GM21526 (cell line): ENCODE data around the gene SLC41A3.
A peak's percentile ranks its signal among the peaks of the same experiment; 100 is the strongest.
"Not testable (repeated sequence)": the region's sequence is repeated elsewhere in the genome, so short reads cannot be mapped to it uniquely, and the experiment has no call there.

ENCODE experiments used
- ATAC-seq: cut with Tn5 transposase; IDR thresholded peaks from one replicate; pipeline ENCODE4 v1.9.1; 2021; ENCODE audit warnings: moderate library complexity; ENCODE audit not compliant: unreplicated experiment, low FRiP score

SLC41A3 gene

DNA sequence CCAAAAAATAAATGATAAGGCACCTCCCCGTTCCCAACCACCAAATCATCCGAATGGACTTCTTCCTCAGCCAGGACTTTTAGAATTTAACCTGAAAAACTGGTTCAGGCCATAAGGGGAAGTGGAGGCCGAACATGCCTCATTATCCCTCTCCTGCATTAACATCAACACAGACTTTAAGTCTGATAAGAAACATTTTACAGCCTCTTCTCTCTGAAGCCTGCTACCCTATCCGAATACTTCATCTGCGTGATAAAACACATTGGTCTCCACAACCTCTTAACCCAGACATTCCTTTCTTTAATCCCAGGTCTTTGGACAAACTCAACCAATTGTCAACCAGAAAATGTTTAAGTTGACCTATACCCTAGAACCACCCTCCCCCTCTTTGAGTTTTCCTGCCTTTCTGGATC is 850 bp upstream of the SLC41A3 start:
- ATAC-seq = no peak

DNA sequence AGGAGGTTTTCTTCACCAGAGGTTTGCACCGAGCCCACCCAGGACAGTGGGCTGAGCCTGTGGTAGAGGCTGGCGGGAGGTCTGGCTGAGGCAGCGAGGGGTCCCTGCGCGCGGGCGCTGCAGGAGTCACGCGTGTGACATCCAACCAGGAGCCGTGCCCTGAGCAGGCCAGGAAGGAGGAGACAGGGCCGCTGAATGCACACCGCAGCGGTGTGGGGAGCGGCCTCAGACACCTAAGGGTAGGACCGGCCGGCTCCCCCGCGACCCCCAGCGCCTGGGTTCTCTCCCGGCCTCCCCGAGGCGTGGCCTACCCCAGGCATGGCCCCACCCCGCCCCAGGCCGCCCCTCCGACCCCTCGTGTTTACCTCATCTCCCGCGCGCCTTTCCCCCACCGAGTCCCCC is 412 bp downstream of the SLC41A3 start:
- ATAC-seq = peak; percentile 35

DNA sequence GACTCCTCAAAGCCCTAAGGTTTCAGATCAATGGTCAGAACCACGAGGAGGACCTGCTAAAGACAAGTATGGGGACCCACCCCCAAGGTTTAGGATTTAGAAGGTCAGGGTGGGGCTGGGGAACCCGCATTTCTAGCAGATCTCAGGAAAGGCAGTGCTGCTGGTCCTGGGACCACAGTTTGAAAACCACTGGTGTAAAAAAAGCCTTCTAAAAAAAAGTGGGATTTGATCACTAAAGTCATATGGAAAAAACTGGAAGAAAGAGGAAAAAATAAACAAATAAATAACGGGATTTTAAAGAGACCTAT is 832 bp downstream of the SLC41A3 start:
- no peak for ATAC-seq

DNA sequence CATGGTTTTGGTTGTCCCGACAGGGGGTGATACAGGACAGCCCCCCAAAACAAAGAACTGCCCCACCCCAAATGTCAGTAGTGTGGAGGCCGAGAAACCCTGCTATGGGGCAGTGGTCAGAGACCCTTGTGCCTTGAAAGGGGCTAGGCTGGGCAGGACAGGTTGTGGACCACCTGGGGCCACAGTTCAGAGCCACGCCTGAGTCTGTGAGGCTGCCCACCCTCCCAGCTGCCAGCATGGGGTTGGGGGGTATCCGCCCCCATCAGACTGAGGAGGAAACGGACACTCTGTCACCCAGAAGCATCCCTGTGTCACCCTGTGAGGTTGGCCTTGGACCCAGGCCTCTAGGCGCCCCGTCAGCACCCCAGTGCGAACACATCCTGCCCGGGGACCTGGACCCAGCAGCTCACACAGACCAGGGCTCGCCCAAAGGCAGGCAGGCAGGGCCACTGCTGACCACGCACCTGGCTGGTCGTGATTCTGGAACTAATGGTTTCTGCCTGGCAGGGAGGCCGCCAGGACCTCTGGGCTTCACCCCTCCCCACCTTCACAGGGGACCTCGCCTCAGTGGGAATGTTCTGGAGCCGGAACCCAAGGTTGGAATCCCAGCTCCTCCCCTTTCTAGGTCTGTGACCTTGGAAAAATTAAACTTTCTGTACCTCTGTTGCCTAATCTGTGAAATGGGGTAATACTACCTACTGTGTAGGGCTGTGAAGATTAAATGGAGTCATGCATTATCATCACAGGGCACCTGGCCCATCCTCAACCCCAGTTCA is 1.4 kb downstream of the SLC41A3 start:
- no peak for ATAC-seq

DNA sequence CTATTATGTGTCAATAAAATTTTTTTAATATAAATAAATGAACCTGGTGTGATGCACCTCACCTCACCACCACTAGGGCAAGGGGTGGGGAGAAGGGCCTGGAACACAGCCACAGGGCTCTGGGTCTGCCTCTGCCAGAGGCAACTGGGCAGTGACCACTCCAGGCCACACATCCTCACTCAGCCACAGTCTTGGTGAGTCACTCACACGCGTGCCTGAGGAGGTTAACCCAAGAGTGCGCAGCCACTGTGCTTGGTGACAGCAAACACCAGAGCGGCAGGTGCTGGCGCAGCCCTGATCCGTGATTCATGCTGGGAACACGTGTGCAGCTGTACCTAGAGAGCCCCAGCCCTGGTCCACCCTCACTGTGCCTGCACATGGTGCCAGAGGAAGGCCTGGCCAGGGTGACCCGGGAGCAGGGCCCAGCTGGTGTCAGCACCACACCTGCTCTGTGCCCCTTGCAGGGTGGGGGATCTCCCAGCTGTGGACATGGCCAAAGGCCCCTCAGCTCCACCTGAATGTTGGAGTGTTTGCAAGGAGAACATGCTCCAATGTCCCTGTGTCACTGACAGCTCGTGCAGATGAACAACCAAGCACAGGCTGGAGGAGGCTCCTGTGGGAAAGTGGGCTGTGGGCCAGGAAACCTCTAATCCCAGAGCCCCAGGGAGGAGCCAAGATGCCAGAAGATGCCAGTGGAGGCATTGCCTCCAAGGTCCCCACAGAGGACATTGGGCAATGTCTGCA is 2.1 kb downstream of the SLC41A3 start:
- no peak for ATAC-seq

DNA sequence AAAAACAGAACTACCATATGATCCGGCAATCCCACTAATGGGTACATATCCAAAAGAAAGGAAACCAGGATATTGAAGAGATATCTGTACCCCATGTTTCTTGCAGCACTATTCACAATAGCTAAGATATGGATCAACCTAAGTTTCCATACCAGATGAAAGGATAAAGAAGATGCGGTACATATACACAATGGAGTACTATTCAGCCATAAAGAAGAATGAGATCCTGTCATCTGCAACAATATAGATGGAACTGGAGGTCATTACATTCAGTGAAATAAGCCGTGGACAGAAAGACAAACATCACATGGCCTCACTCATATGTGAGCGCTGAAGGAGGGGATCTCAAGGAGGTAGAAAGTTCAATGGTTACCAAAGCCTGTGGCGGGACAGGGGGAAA is 3.0 kb downstream of the SLC41A3 start:
- no peak for ATAC-seq

DNA sequence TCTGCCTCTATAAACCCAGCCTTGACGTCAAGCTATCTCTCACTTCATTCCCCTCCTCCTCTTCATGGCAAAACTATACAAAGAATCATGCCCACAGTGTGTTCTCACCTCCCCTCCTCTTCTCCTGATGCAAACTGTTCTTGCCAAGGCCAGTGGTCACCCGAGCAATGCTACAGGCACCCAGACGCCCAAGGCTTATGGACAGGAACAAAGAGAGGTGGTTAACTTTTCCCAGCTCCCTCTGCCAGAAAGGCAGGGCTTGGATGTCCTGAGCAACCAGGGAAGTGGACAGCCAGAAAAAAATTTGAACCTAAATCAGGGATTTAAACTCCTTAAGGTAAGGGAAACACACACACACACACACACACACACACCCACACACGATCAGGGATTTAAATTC is 5.1 kb downstream of the SLC41A3 start:
- ATAC-seq = no peak

DNA sequence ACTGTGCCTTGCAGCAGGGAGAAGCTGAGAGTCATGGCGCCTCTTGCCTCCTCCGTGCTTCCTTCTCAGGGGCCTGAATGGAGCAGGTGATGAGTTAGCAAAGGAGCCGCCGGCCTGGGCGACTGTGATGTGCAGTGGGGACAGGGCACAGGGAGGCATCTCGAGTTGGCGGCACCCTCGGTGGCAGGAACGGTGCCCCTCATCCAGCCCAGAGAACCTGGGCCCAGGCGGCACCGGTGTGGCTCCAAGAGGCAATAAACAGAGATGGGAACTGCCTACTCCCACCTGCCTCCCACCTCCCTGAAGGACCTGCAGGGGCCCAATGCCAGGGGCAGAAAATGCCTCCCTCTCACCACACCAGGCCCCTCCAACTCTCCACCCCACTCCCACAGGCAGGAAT is 6.2 kb downstream of the SLC41A3 start:
- ATAC-seq = no peak

DNA sequence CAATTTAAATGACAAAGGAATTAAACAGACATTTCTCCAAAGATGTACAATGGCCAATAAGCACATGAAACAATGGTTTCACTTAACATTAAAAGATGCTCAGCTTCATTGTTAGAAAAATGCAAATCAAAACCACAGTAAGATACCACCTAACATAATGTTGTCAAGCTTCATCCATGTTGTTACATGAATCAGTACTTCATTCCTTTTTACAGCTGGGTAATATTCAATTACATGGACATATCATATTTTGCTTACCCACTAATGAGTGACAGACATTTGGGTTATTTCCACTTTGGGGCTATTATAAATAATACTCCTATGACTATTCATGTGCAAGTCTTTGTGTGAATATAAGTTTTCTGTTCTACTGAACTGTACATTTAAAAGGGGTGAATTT is 7.8 kb downstream of the SLC41A3 start:
- no peak for ATAC-seq

DNA sequence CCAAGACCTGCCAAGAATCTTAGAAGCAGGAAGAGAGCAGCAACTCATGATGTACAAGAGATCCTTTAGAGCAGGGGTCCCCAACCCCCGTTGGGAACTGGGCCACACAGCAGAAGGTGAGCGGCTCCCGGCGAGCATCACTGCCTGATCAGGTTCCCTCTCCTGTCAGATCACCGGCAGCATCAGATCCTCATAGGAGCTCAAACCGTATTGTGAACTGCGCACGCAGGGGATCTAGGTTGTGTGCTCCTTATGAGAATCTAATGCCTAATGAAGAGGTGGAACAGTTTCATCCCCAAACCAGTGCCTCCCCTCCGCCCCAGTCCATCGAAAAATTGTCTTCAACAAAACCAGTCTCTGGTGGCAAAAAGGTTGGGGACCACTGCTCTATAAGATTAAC is 13.8 kb downstream of the SLC41A3 start:
- ATAC-seq = no peak

DNA sequence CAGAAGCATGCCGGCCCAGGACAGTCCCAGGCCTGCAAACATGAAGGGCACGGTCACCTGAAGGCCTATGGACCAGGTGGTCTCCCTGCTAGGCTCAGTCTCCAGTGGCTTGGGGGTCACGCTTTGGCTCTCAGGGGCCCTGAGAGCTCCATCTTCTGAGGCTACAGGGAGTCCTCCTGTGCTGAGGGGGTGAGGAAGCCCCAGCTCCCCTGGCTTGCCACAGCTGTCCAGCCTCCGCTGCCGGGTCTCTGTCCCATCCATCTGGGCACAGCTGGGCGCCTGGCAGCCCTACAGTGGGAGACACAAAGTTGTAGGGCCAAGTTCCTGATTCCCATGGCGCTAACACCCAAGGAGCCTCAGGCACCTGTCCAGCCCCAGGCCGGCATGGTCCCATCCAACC is 16.0 kb downstream of the SLC41A3 start:
- no peak for ATAC-seq

DNA sequence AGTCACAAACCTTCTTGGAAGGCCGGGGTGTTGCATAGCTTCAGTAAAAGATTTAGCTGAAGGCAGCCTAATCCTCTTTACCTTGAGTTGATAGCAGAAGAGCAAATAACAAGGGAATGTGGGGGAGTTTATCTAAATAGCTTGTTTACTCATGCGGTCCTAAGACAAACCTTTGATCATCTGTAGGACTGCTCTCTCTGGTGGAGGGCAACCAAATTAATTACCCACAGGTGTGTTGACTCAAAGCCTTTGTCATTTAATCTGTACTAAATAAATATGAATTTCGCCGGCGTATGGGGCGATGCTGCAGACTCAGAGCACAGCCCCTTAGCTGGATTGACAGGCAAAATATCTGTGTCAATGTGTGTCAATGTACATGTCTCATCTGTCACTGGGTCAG is 17.2 kb downstream of the SLC41A3 start:
- ATAC-seq = not testable (repeated sequence)

DNA sequence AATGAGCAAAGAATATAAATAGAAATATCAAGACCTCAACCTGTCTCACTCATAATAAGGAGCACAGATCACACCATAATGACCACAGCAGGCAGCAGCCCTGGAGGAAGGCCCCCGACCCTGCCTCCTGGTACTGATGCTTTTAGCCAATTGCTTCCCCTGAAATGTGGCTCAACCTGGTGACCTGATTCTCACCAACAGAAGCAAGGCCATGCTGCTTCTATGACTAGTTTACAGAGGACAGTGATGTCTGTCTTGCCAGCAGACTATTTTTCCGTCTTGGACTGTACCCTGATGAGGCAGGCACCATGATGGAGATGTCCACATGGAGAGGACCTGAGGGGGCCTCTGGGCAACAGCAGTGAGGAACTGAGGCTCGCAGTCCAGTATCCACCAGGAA is 18.0 kb downstream of the SLC41A3 start:
- no peak for ATAC-seq

DNA sequence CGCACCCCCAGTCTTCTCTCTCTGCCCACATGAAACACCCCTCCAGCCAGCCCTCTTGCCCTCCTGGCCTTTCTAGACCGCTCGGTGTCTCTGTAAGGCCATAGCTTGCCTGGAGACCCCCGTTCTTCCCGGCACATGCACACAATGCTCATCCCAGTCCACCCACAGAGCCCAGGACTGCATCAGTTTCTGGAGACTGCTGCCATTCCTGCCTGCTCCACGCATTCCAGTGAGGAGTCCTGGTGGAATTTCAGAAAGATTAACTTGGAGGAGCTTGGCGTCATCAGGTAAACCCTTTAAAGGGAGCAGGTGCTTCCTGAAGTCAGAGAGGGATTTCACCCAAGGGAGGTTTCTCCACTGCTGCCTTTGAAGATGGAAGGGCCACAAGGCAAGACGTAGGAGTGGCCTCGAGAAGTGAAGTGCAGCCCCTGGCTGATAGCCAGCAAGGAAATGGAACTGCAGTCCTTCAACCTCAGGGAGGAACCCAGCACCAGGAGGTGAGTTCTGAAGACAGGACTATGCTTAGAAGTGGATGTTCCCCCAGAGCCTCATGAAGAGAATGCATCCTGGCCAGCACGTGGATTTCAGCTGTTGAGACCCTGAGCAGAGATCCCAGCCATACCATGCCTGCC is 19.2 kb downstream of the SLC41A3 start:
- no peak for ATAC-seq

DNA sequence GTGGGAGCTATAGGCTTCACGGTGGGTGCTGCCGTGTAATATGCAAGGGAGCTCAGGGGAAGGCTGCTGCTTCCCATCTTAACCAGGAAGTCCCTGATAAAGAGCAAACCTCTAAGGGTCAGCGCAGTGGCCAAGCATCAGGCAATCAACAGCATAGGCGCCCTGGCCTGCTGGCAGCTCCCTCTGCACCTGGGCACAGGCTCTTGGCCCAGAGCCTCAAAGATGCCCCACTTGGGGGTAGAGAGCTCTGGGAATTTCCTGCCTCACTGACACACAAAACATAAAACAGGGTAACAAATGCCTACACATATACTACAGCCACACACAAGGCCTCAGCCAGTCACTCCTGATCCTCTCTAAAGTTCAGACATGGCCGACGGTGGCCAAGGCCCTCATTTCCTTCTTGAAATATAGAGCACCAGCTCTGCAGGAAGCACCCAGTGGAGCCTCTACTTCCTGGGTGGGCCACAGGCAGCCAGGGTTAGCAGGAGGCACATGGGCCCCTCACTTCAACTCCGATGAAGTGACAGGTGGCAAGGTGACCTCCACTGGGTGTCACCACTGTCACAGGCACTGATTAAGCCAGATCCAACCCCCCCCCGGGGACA is 20.5 kb downstream of the SLC41A3 start:
- ATAC-seq = no peak

DNA sequence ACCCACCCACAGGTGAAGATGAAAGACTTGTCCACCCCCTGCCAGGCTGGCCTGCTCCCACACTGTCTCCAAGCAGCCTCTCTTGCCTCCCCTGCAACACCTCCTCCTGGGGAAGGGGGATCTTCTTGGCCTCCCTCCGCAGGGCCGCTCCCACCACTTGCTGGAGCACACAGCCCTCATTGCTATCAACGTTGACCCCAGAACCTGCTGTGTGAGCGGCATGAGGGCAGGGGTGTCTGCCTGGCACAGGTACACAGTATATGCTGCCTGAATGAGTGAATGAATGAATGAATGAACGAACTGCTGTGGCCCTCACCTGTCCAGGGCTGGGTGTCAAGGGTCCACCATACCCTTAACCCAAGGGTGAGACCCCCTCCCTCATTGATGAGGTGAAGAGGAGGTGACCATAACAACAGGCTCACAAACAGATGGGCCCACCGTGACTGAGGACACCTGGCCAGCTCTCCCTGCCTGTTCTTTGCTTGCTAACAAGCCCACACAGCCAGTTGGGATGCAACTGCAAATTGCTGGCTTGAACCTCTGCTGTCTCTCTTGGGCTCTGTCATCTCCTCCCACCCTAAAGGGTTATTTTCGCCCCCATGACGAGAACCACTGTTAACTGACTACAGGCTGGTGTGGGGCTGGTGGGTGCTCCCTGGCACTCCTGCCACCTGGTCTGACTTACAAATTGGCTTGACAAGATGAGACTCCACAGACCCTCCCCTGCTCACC is 22.5 kb downstream of the SLC41A3 start:
- ATAC-seq = no peak

DNA sequence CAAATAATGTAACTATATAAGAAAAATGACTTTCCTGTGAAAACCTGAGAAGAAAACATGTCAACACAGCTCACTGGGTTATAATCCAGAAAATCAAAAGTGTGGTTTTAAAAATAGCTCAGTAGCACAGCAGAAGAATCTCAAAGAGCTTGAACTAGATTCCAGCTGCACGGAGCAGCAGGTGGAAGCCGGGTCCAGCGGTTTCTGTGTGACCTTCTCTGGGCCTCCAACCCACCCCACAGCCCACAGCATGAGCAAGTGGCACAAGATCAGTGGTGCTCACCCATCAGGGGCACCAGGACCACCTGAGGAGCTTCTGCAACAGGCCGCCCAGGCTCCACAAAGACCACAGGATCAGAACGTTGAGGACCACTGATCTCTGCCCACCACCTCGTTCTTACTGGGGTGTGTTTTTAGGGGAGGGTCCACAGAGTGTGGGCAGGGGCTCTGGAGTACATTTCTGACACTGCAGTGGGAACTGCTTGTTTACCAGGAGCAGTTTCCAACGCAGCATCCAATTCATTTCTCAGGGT is 23.2 kb downstream of the SLC41A3 start:
- no peak for ATAC-seq

DNA sequence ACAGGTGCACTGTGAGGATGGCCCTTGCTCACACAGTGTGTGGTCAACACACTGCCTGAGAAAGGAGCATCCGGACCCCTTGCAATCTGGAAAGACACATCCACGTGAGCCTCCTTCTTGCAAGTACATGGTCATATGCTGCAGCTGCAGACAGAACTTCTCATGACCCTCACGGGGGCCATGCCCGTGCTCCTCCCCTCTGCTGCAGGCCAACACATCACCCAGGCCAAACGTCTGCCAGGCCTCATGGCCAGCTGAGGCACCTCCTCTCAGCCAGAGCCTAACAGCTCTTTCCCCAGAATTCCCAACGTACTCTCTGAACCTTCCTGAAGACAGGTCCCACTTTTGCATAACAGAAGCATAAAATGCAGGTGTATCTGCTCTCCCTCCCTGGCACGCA is 25.3 kb downstream of the SLC41A3 start:
- ATAC-seq = no peak

DNA sequence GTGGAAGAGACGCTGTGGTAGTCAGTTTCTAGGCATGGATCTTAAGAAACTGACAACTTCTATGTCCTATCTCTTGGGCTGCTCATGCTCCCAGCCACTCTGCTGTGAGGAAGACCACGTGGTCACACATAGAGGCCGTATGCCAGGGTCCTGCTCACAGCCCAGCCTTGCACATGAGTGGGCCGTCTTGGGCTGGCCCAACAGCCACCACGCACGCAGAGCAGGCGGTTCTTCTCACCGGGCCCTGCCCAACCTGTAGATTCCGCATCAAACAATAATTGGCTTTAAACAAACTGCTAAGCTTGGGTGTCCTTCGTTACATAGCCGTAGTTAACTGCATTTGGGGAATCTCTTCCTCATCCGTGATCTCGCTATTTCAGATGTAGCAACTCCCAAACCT is 26.0 kb downstream of the SLC41A3 start:
- ATAC-seq = no peak

DNA sequence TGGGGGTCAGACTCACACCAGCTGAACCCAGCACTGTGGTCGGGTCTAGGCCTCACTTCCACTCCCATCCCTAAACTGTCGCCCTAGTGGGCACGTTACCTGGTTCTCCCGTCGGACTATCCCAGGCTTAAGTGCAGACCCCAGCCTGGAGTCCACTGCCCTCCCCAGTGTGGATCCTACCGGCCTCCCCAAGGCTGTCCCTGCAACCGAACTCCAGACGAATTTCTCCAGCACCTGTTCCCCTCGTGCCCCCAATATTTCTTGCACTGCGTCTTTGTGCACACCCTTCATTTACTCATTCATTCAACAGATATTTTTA is 26.5 kb downstream of the SLC41A3 start:
- no peak for ATAC-seq
